ENCODE results near the gene CACNA2D3.
"Not testable (repeated sequence)": the region's sequence is repeated elsewhere in the genome, so short reads cannot be mapped to it uniquely, and the experiment has no call there.

CACNA2D3 gene

GRCh38 chr3:54099381-54099780, 23.0 kb upstream of the CACNA2D3 start:
- Histone ChIP-seq H3K4me1 (ENCODE audit: control insufficient read depth, insufficient read depth, low read length) (peaks cover 7% of the 10 kb centered on the region; the same call in 1 of the 2 replicates), H3K27ac (ENCODE audit: low read depth, low read length) (no peak overlapping the region), H3K9me3 (ENCODE audit: control insufficient read depth, insufficient read depth, low read length) (no peaks in the 10 kb centered on the region), H3K27me3 (ENCODE audit: control insufficient read depth, insufficient read depth, low read length) (no peaks in the 10 kb centered on the region), H3K4me3 (ENCODE audit: low read depth, low read length) (no peak overlapping the region), H3K36me3 (ENCODE audit: control insufficient read depth, insufficient read depth, low read length) (no peaks in the 10 kb centered on the region), H3K9ac (ENCODE audit: low read depth, low read length) (no peak overlapping the region)

DNA sequence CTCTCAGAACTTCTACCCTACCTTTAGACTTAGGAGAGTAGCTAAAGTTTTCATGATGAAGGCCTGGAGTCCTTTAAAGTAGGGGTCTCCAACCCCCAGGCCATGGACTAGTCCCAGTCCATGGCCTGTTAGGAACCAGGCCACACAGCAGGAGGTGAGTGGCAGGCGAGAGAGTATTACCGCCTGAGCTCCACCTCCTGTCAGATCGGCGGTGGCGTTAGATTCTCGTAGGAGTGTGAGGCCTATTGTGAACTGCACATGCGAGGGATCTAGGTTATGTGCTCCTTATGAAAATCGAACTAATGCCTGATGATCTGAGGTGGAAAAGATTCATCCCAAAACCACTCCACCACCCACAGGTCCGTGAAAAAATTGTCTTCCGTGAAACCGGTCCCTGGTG, 18.3 kb upstream of the CACNA2D3 start:
- no peaks in the 10 kb centered on the region for H3K4me1 ChIP-seq (ENCODE audit: control insufficient read depth, insufficient read depth, low read length)

DNA sequence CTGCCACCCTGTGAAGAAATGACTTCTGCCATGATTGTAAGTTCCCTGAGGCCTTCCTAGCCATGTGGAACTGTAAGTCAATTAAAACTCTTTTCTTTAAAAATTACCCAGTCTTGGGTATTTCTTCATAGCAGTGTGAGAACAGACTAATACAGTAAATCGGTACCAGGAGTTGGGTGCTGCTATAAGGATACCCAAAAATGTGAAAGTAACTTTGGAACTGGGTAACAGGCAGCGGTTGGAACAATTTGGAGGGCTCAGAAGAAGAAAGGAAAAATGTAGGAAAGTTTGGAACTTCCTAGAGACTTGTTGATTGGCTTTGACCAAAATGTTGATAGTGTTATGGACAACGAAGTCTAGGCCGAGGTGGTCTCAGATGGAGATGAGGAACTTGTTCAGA, 6.2 kb upstream of the CACNA2D3 start:
- H3K36me3 ChIP-seq (ENCODE audit: control insufficient read depth, insufficient read depth, low read length); H3K27ac ChIP-seq (ENCODE audit: low read depth, low read length); H3K9ac ChIP-seq (ENCODE audit: low read depth, low read length); H3K9me3 ChIP-seq (ENCODE audit: control insufficient read depth, insufficient read depth, low read length); H3K4me3 ChIP-seq (ENCODE audit: low read depth, low read length); H3K4me1 ChIP-seq (ENCODE audit: control insufficient read depth, insufficient read depth, low read length): not testable (repeated sequence)
- H3K27me3 ChIP-seq (ENCODE audit: control insufficient read depth, insufficient read depth, low read length), result peaks cover 32% of the 10 kb centered on the region

More for the DNA sequence above, 18.3 kb upstream of the CACNA2D3 start:
- Histone ChIP-seq H3K27me3 (ENCODE audit: control insufficient read depth, insufficient read depth, low read length) (no peaks in the 10 kb centered on the region), H3K9me3 (ENCODE audit: control insufficient read depth, insufficient read depth, low read length) (no peaks in the 10 kb centered on the region), H3K36me3 (ENCODE audit: control insufficient read depth, insufficient read depth, low read length) (no peaks in the 10 kb centered on the region), H3K4me3 (ENCODE audit: low read depth, low read length) (no peak overlapping the region), H3K27ac (ENCODE audit: low read depth, low read length) (no peak overlapping the region), H3K9ac (ENCODE audit: low read depth, low read length) (no peak overlapping the region)

DNA sequence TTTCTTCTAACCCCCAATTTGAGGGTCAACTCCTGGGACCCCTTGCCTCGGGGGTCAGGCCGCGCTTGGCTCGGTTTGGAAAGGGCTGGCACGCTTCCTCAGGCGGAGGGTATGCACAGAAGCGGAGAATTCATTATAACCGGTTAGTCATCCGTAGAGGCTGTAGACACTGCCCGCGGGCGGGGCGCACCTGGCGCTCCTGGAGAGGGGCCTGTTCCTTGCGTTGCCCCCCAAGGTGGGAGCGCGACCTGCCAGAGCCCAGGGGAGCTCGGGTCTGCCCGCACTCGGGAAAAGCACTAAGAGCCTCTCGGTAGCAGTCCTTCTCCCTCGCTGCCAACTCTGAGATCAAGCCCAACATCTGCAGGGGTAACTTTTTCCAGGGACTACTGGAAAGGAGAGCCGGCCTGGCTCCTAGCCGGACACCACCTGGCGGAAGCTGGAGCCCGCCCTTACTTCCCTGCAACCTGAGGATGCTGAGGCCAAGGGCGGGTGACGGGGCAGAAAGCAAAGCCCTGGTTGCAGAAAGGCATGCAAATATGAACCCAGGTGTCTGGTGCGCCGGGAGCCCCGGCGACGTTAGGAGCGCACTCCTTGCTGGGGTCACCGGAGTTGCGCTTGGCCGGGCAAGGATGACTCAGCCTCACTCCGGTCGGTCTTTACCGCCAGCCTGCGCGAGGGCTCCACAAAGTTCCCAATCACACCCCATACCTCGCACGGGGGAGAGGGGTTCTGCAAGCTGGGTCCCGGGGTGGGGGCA, 1.5 kb upstream of the CACNA2D3 start:
- no peak overlapping the region for H3K9ac ChIP-seq (ENCODE audit: low read depth, low read length)
- no peaks in the 10 kb centered on the region for H3K36me3 ChIP-seq (ENCODE audit: control insufficient read depth, insufficient read depth, low read length)
- no peak overlapping the region for H3K27ac ChIP-seq (ENCODE audit: low read depth, low read length)
- H3K9me3 ChIP-seq (ENCODE audit: control insufficient read depth, insufficient read depth, low read length), result 0 out of 2 replicates have a peak, but pooled peaks cover 2% of the 10 kb centered on the region
- H3K27me3 ChIP-seq (ENCODE audit: control insufficient read depth, insufficient read depth, low read length), result peaks cover 74% of the 10 kb centered on the region
- H3K4me3 ChIP-seq (ENCODE audit: low read depth, low read length), result peak overlapping the region; percentile 76
- peaks cover 8% of the 10 kb centered on the region for H3K4me1 ChIP-seq (ENCODE audit: control insufficient read depth, insufficient read depth, low read length)

GRCh38 chr3:54121414-54122323, 683 bp upstream of the CACNA2D3 start:
- H3K36me3 ChIP-seq (ENCODE audit: control insufficient read depth, insufficient read depth, low read length), result no peaks in the 10 kb centered on the region
- no peak overlapping the region for H3K27ac ChIP-seq (ENCODE audit: low read depth, low read length)
- H3K4me1 ChIP-seq (ENCODE audit: control insufficient read depth, insufficient read depth, low read length), result peaks cover 8% of the 10 kb centered on the region
- no peak overlapping the region for H3K9ac ChIP-seq (ENCODE audit: low read depth, low read length)
- no peaks in the 10 kb centered on the region for H3K9me3 ChIP-seq (ENCODE audit: control insufficient read depth, insufficient read depth, low read length)
- H3K27me3 ChIP-seq (ENCODE audit: control insufficient read depth, insufficient read depth, low read length), result peaks cover 80% of the 10 kb centered on the region
- H3K4me3 ChIP-seq (ENCODE audit: low read depth, low read length), result peak overlapping the region; percentile 76

DNA sequence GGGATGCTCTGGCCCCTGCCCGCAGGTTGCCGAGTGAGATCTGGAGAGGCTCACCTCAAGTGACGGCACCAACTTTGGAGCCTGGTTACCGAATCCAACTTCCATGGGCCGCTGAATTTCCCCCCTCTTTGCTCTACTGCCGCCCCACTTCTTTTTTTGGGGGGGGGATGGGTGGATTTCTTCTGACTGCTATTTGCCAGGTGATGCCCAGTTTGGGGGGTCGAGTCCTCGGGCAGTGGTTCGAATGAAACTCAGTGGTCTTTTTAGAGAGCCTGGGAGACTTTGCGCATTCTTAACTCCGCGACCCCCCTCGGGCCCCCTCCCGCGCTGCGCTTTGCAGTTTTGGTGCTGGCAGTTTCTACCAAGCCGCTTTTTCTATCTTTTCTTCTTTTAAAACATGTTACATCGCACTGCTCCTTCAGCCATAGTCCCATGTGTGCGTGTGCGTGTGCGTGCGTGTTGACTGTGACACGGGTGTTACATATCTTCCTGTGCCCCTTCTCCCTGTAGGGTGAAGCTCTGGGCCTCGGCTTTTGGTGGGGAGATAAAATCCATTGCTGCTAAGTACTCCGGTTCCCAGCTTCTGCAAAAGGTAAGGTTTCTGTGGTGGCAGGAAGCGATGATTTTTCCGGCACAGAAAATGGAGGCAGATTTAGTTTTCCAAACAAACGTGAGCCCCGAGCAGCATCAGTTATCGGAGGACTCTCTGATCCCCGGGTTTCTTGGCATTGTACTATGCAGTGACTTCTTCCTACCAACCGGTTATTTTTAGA, 837 bp downstream of the CACNA2D3 start:
- H3K4me3 ChIP-seq (ENCODE audit: low read depth, low read length), result peak overlapping the region; percentile 63

DNA sequence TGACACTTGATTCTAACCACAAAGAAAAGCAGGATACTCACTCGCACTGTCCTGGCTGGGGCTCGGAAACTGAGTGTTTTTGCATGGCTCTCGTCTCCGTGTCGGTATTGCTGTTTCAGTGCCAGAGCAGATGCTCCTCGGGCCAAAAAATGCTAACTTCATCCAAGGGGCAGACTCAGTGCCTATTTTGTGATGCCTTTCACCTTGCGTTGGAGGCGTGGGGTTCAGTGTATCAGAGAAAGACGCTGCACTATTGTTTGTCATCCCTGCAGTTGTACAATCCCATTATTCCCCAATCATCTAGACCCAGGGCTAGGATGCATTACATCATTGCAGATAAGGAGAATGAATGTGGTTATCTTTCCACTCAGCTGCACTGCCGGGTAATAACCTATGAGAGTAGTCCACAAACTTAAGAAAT, 1.4 kb downstream of the CACNA2D3 start:
- Histone ChIP-seq H3K9ac (ENCODE audit: low read depth, low read length) (no peak overlapping the region), H3K9me3 (ENCODE audit: control insufficient read depth, insufficient read depth, low read length) (no peaks in the 10 kb centered on the region), H3K36me3 (ENCODE audit: control insufficient read depth, insufficient read depth, low read length) (no peaks in the 10 kb centered on the region), H3K4me3 (ENCODE audit: low read depth, low read length) (peak overlapping the region; percentile 63), H3K27me3 (ENCODE audit: control insufficient read depth, insufficient read depth, low read length) (peaks cover 72% of the 10 kb centered on the region), H3K27ac (ENCODE audit: low read depth, low read length) (no peak overlapping the region), H3K4me1 (ENCODE audit: control insufficient read depth, insufficient read depth, low read length) (peaks cover 8% of the 10 kb centered on the region)

More for the DNA sequence above, 837 bp downstream of the CACNA2D3 start:
- no peaks in the 10 kb centered on the region for H3K36me3 ChIP-seq (ENCODE audit: control insufficient read depth, insufficient read depth, low read length)
- no peak overlapping the region for H3K9ac ChIP-seq (ENCODE audit: low read depth, low read length)
- no peaks in the 10 kb centered on the region for H3K9me3 ChIP-seq (ENCODE audit: control insufficient read depth, insufficient read depth, low read length)
- H3K4me1 ChIP-seq (ENCODE audit: control insufficient read depth, insufficient read depth, low read length), result peaks cover 8% of the 10 kb centered on the region
- no peak overlapping the region for H3K27ac ChIP-seq (ENCODE audit: low read depth, low read length)
- peaks cover 76% of the 10 kb centered on the region for H3K27me3 ChIP-seq (ENCODE audit: control insufficient read depth, insufficient read depth, low read length)

DNA sequence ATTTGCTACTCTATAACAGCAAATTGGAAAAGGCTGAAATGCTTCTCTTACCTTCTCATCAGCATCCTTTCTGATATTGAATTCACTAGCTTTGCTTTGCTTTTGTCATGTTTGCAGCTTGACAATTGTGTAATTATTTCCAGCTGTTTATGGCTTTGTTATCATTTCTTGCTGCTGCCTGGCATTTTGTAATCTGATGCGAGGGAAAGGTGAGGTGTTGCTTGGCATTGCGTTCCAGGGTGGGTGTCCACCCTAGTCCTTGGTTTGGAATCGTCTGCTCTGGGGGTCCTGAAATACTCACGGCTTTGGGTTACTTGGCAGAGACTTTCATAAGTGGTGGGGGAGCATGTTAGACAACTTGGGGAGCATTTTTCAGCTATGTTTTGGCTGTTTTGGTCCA, 2.9 kb downstream of the CACNA2D3 start:
- peaks cover 5% of the 10 kb centered on the region for H3K4me1 ChIP-seq (ENCODE audit: control insufficient read depth, insufficient read depth, low read length)
- no peaks in the 10 kb centered on the region for H3K36me3 ChIP-seq (ENCODE audit: control insufficient read depth, insufficient read depth, low read length)
- peaks cover 56% of the 10 kb centered on the region for H3K27me3 ChIP-seq (ENCODE audit: control insufficient read depth, insufficient read depth, low read length)

DNA sequence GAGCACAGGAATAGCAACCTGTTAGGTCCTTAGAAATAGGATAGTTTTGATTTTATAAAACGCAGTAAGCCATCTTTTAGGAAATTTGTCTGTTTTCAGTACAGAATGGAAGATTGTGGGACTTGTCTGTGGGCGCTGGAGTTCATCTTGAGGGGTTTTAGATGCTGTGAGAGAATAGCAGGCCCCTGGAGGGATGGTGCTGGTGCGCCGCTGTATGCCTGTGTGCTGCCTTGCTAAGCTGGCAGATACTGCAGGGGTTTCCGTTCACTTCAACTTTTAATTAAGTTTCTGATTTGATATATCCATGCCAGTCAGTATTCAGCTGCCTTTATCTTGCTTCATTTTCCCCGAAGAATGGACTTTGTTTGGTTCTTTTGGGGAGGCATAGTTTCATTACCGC, 4.2 kb downstream of the CACNA2D3 start:
- no peaks in the 10 kb centered on the region for H3K36me3 ChIP-seq (ENCODE audit: control insufficient read depth, insufficient read depth, low read length)
- peaks cover 44% of the 10 kb centered on the region for H3K27me3 ChIP-seq (ENCODE audit: control insufficient read depth, insufficient read depth, low read length)
- no peak overlapping the region for H3K27ac ChIP-seq (ENCODE audit: low read depth, low read length)
- peaks cover 4% of the 10 kb centered on the region for H3K4me1 ChIP-seq (ENCODE audit: control insufficient read depth, insufficient read depth, low read length)
- no peak overlapping the region for H3K4me3 ChIP-seq (ENCODE audit: low read depth, low read length)
- no peaks in the 10 kb centered on the region for H3K9me3 ChIP-seq (ENCODE audit: control insufficient read depth, insufficient read depth, low read length)
- no peak overlapping the region for H3K9ac ChIP-seq (ENCODE audit: low read depth, low read length)

More for the DNA sequence above, 2.9 kb downstream of the CACNA2D3 start:
- no peak overlapping the region for H3K27ac ChIP-seq (ENCODE audit: low read depth, low read length)
- no peak overlapping the region for H3K4me3 ChIP-seq (ENCODE audit: low read depth, low read length)
- H3K9ac ChIP-seq (ENCODE audit: low read depth, low read length), result no peak overlapping the region
- no peaks in the 10 kb centered on the region for H3K9me3 ChIP-seq (ENCODE audit: control insufficient read depth, insufficient read depth, low read length)

DNA sequence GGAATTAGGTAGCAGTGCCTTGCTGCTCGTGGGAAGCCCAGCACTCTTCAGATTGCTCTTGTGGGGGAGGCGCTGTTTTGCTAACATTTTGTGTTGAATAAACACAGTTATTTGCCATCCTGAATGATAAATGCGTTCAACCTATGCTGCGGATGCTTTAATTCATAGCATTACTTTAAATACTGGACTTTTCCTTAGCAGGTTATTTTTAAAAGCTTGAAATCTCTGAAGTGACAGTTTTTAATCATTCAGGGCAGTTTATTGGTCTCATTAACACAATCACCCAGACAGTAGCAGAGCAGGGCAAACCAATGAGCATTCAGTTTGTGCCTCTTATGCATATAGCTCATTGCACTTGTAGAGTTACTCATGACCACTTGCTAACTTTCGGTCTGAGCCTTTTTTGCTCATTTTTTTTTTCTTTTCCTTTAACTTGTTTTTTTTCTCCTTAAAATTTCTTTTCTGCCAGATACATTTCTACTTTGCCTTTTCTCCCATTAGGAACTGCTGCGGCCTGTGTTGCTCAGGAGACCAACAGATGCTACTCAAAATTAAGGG, 5.2 kb downstream of the CACNA2D3 start:
- peaks cover 39% of the 10 kb centered on the region for H3K27me3 ChIP-seq (ENCODE audit: control insufficient read depth, insufficient read depth, low read length)
- no peak overlapping the region for H3K9ac ChIP-seq (ENCODE audit: low read depth, low read length)

More for the DNA sequence above, 5.2 kb downstream of the CACNA2D3 start:
- H3K9me3 ChIP-seq (ENCODE audit: control insufficient read depth, insufficient read depth, low read length), result no peaks in the 10 kb centered on the region
- peaks cover 12% of the 10 kb centered on the region for H3K4me1 ChIP-seq (ENCODE audit: control insufficient read depth, insufficient read depth, low read length)
- H3K4me3 ChIP-seq (ENCODE audit: low read depth, low read length), result no peak overlapping the region
- no peak overlapping the region for H3K27ac ChIP-seq (ENCODE audit: low read depth, low read length)
- no peaks in the 10 kb centered on the region for H3K36me3 ChIP-seq (ENCODE audit: control insufficient read depth, insufficient read depth, low read length)
